ENCODE results near the gene ANKRD23.

The ANKRD23 gene

GRCh38 chr2:96792772-96793749 lies 50.8 kb downstream of the ANKRD23 start:
- no peak for DNase-seq

GRCh38 chr2:96789245-96789617 lies 54.6 kb downstream of the ANKRD23 start:
- no peak for DNase-seq

- no peak for DNase-seq
Measured at GRCh38 chr2:96788442-96789244, 55.2 kb downstream of the ANKRD23 start.
